ENCODE measurements around the gene EPHB1.

Gene EPHB1

DNA sequence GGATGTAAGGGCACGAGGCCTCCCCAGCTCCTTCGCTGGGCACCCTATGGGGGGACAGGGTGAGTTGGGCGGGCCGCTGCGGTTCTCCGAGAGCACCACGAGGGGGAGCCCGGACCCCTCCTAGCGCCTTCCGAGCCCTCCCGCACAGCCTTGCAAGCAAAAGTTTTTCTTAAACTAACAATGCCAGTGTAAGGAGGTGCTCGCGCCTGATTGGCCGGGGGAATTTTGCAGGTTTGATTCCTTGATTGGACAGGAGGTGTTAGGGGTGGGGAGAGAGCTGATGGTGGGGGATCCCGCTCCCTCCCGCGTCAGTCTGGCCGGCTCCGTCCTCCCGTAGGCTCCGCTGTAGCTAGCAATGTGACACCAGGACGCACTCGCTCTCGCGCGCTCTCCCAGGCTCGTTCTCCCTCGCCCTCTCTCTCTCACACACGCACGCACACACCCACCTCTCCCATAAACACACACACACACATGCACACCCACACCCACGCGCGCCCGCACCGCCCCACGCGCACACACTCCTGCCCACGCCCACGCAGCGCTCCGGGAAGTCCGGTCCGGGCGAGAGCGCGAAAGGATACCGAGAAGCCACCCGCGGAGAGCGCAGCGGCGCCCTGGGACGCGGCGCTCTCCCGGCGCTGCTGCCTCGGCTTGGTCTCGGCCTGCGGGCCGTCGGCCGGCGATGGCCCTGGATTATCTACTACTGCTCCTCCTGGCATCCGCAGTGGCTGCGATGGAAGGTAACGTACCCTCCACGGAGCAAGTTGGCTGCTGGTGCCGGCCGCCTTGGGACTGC, at the start of gene EPHB1:
Gene EPHB1, plus strand, starts transcription at position 311 of the 796 bp plus-strand sequence.
- peak; percentile 47 for DNase-seq

DNA sequence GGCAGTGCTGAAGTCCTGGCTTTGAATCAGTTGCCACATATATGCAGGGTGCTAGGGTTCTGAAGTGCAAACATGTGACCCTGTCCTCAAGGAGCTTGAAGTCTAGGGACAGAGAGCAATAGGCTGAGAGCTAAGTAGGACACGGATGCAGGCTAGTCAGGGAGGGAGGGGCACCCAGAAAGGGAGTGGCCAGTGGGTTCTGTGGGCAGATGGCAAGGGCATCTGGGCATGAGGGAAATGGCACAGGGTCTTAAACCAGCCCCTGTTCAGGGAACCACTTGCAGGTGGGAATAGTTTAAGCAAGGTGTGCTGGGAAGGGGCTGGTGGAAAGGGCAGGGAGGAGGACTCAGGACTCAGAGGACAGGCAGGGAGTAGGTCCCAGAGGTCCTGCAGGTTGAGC, 46.4 kb upstream of the EPHB1 start:
- no peak for DNase-seq

DNA sequence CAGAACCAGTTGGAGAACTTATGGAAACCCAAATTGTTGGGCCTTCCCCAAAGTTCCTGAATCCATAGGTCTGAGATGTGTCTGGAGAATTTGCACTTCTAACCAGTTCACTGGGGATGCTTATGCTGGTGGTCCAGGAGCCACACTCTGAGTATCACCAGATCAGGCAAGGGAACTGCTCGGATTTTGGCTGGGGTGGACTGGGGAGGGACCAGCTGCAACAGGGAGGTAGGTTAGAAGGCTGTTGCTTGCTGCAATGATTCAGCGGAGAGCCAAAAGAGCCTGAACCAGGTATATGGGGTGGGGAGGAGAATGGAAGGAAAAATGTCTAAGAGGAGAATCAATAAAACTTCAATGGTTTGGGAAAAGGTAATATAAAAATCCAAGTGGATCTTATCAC, 45.9 kb upstream of the EPHB1 start:
- DNase-seq, result no peak

DNA sequence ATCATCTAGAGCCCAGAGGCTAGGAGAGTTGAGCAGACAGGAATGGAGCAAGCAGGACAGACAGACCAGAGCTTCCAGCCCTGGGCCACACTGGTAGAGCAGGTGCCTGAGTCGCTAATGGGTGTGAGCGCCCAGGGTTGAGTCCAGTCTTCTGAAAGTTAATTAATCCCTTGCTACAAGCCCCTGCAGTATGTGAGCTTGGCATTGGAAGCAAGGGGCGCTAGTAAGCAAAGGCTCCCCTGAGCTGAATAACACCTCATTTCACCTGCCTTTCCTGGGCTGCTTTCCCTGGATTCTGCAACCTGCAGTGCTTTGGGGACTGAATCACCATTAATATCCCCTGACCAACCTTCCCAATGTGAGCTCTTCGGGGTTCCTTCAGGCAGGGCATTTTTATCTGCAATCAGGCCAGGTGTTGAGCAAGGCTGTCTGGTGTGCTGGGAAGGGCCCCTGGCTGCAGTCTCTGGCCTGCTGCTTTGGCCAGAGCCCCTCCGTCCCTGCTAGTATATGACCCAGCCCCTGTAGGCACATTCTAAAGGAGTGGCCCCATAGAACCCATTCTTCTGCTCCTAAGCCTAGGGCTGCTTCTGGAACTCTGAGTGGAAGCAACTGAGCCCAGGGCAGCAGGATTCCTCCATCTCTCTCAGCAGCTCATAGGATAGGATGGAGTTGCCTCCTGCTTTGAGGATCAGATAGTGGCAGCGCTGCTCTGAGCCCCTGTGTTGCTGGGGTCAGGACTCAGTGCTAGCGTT, 45.1 kb upstream of the EPHB1 start:
- no peak for DNase-seq

DNA sequence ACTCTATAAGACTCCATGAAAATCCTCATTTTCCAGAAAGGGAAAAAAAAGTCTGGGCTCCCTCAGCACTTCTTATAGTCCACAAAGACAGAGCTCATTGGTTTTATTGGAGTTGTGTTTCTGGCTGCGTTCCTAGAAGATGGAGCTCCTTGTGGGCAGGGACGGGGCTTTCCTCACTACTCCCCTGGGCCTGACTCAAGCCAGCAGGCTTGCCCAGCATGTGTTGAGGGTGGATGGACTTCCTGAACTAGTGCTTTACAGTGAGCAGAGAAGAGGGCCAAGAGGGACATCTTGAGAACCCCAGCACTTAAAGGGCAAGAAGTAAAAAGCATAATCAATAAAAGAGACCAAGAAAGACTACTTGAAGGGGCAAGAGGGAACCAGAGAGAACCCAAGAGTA, 43.2 kb upstream of the EPHB1 start:
- no peak for DNase-seq

DNA sequence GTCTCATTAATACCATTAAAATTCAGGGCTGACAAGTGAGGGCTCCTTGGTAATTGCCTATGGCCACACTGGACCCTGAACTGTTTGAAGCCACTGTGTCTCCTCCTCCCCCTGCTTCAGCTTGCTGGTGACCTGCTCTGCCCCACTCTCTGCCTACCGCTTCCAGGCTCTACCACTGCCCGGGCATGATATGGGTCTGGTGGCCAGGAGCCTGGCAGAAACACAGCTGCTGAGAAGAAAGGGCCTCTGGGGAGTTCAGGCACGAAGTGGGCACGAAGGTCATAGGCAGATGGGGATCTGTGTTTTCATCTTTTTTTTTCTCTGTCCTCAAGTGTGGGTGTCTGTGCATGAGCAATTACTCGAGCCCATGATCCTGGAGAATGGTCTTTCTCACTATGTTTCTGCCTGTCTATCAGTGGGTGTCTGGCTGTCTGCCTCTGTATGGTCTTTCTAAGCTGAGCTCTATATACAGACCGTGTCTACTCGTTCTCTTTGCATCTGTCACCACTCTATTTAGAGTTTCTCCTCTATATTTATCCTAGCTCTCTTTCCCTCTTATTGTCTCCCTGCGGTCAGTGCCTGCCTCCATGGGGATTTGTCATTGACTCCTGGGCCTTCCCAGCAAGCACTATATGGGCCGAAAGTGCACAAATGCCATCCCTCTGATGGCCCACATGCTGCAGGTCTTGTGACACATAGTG, 42.1 kb upstream of the EPHB1 start:
- no peak for DNase-seq

DNA sequence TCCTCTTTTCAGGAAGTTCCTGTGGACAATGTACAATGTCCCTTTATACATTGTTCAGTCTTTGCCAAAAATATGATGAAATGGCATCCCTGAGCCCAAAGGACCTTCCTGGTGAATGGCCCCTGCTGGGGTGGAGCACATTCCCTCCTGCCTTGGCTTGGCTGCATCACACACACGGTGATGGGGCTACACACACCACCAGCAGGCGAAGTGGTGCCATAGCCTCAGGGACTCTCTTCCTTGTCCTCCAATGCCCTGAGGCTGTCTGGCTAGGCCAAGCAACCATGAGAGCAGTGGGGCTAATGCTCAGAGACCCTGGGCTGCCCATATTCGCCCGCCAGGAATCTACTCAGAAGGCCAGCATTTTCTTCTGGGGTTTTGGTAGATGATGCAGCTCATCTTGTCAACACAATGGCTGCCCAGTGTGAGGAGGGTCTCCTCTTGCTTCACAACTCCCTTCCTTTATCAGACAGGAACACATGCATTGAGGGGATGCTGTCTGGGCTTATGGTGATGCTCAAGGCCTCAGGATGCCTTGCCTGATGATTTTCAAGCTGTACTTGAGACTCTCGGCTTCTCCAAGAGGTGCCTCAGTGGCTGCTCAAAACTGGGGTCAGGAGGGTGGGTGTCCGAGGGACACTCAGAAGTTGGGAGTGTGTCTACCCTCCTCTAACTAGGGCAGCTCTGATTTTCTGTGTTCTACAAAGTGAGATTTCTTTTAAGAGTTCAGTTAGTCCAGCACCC, 40.9 kb upstream of the EPHB1 start:
- DNase-seq, result no peak

DNA sequence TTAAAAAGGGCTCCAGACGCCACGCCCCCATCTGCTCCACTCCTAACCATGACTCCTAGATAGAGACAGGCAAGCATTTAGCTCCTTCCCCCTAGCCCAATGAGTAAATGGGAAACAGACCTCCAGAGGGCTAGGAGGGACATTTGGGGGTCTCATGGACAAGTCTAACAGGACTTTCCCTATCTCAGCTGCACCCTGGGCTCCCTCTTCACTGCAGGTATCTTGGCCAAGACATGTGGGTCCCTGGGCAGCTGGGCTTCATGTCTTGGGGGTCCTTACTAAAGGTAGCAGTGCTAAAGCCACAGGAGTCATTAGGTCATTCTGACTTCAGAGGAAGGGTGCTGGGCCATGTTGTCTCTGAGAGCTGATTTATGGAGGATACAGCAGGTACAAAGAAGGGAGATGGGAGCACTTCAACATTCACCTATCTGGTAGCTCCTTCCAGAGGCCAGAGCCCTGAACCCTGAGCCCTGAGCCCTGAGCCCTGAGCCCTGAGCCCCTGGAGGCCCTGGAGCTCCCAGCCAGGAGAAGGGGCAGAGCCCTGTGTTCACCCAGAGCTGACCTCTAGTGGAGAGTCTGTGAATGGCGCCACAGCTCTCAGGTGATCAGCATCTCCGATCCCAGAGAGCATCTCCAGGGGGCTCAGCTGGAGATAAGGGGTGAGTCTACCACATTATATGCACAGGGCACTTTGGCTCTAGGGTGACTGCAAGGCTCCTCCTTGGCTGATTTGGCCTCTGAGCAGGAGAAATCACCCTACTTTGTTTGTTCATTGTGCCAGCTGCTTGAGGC, 40.1 kb upstream of the EPHB1 start:
- peak; percentile 9 for DNase-seq

DNA sequence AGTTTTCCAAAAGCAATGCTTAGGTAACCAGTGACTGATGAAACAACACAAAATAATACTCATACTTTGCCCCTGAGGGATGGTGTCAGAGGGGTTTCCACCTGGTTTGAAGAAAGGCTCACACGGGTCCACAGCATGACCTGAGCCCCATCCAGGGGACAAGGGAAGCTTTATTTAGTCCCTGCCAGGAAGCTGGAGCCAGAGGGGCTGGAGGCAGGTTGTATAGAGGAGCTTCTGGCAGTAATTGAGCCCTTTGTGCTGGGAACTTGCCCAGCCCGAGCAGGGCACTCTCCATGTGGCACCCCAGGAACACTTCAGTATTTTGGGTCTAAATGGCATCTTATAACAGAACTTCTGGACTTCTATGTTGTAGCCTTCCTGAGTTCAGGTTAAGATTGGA, 39.2 kb upstream of the EPHB1 start:
- no peak for DNase-seq

DNA sequence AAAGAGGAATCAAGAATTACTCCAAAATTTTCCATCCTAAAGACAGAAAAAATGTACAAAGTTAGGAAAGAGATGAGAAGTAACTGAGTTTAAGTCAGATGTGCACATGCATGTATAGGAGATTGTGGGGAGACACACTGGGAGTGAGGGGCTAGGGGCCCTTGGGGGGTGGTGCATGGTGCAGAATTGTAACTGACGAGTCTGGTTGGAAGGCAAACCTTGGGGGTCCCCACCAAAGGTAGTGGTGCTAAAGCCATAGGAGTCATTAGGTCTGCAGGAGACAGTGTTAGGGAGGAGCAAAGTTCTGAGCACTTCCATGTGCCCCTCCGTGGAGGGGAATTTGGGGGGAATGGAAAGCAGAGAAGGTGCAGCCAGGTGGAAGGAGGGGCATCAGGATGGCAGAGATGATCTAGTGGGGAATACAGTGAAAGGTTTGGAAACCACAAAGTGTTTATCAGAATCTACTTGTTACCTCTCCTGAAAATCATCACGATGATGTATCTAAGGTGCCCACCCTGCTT, 37.5 kb upstream of the EPHB1 start:
- no peak for DNase-seq

DNA sequence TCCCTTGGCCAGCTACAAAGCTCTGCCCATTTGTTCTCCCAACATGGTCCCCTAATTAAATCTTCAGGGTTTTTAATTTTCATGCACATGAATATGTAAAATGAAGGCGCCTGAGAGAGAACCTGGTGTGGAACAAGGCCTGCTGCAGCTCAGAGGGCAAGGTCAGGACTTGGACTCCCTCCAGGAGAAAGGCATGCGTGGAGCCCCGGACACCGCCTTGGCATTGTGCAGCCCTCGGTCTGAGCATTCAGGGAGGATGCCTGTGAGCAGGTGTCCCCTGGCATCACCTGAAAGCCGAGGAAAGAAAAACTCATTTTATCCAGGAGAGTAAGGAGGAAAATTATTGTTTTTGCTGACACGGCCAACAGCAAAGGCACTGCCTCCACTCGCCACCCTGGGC, 33.8 kb upstream of the EPHB1 start:
- no peak for DNase-seq

DNA sequence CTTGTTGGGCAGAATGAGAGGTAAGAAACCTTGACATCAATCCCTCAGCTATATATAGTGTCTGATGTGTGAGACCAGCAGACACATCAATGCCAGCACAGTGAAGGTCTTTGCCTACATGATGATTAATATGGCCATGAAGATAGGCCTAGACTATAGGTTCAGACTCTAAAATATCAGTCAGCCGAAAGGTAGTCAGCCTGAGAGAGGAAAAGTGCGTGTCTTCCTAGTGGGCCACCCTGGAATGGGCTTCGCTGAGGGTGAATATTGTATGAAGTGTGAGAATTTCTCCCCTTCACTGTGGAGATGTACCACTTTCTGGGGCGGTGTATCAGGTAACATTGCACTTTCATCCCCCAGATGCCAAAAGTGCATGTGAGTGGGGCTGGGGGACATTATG, 33.0 kb upstream of the EPHB1 start:
- no peak for DNase-seq

DNA sequence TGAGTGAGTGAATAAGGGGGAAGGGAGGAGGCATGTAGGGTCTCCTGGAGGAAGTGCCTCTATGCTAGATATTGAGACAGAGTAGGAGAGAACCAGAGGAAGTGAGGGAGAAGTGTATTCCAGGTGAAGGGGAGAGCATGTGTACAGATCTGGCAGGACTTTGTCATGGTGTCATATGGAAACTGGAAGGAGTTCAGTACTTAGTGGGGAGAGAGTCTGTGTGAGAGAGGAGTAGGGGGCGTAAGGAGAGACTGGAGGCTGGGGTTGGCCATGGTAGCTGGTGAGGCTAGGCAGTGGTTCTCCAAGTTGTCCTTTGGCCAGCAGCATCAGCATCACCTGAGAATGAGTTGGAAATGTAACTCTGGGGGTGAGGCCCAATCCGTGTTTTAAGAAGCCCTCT, 29.6 kb upstream of the EPHB1 start:
- DNase-seq, result no peak

DNA sequence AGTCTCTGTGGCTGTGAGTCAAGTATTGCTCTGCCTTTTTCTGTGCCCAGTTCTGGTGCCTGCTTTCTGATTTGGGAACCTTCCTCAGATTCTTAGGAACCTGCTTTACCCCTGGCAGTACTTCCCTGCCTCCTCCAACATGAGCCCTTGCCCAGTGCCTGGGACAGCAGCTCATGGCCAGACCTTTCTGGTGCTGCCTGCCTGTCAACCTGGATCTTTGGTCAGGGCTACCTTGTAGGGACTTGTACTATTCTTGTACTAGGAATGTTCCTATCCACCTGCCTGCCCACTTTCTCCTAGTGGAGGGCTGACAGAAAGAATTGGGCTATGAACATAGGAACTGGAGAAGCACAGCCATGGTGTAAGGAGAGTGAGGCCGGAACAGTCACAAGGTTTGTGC, 28.8 kb upstream of the EPHB1 start:
- no peak for DNase-seq

DNA sequence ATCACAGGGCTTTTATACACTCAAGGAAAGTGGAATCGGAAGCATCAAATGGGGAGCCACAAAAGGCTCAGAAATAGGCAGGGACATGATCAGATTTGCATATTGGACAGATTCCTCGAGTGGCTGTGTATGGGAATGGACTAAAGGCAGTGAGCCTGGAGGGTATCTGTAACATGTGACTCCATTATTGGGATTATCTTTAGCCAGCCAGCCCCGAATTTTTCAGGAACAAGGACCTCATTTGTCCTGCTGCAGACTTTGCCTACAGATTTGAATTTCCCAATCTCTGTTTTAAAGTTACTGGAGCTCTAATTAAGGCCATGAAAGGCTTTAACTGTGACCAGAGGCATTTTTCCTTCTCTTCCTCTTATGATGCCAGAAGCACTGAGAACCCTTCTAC, 26.9 kb upstream of the EPHB1 start:
- no peak for DNase-seq

DNA sequence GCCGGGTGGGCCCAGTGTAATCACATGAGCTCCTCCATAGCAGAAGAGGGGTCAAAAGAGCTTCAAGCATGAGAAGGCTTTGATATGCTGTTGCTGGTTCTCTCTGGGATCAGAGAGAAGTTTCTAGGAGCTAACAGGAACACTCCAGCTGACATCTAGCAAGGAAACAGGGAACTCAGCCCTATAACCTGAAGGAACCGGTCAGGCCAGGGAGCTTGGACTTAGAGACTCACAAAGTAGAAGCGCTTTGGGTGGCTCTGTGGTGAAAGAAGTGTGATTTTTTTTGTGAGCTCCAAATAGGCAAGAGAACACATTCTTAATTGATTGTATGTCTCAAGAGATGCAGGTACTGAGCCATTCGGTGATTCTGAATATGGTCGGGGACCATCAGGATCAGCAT, 26.2 kb upstream of the EPHB1 start:
- no peak for DNase-seq

DNA sequence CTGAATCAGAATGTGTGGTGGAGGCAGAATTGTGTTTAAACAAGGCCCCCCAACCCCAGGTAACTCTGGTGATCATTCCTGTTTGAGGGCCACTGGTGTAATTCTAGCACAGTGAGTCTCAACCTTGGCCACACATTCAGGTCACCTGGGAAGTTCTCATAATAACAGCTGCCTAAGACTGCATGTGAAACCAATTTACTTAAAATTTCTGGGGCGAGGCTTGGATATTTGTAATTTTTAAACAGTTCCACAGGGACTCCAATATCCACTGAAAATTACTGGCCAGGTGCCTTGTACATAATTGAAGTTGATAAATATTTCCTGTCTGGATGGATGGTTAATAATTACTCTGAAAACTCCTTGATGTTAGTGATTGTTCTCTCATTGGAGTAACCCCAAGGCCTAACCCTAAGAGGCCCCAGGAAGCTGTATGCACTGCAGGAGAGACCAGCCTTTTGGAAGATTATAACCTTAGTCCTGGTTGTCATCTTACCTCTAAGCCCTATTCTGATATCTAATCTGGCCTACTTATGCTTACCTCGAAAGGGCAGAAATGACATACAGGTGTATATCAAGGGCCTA, 25.7 kb upstream of the EPHB1 start:
- no peak for DNase-seq

DNA sequence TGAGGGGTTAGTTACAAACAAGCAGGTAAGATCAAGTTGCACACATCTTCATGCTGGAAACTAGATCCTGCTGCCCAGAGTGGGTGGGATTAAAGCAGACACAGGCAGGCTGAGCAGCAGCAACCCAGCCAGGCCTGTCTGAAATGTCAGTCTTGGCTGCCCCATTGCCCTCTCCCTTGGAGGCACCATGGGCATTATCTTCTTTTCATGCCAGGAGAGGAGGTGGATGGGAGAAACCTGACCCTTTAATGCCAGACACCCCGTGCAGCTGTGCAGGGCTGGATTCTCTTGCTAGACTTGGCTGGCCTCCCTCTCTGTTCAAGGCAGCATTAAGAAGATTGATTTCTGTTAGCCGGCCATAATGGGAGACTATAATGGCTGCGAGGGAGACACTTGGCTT, 23.0 kb upstream of the EPHB1 start:
- no peak for DNase-seq

DNA sequence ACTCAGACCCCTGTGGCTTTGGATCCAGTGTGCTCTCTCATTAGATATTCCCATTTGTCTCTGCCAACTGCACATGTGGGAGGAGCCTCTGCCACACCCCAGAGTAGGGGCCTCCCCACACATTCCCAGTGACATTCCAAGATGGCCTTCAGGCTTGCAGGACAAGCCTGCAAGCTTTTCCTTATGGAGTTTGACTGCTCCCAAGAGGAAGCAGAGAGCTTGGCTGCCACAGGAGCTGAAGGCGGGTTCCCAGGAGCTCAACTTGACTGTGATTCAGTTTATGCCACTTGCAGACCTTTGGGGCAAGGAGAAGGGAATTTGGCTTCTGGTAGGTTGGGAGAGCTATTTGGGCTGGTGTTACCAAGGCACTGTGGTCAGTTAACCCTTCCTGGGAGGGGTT, 22.5 kb upstream of the EPHB1 start:
- no peak for DNase-seq

DNA sequence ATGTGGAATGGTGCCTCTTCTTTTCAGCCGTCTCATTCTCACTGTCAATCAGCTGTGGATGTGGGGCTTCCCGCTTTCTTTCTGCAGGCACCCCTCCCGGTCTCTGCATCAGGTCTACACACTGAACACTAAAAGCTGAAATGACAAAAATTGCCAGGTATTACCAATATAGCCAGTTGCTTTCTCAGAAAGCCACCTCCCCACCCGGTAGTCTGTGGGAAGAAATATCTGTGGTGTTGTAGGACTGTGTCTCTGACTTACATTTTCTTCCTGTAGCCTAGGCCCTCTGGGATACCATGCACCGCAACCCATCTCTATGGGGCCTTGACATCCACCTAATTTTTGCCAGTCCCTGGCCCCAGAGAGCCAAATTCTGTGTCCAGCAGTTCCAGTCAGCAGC, 19.2 kb upstream of the EPHB1 start:
- DNase-seq, result no peak

DNA sequence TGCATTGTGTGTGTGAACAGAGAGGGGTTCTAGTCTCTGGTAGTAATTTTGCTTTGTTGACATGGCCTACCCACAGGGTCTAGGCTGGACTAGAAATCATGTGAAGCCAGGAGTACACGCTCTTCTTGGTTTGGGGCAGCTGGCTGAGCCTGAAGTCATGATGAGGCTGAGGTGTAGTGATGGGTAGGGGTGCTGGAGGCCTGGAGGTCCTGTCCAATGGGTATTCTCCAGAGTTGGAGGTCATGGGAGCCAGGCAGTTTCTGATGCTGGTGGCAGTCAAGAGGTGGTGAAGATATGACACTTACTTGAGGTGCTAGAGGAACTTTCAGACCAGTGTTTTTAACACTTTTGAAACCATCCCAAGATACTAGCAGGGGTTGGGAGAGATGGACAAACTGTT, 18.5 kb upstream of the EPHB1 start:
- no peak for DNase-seq

DNA sequence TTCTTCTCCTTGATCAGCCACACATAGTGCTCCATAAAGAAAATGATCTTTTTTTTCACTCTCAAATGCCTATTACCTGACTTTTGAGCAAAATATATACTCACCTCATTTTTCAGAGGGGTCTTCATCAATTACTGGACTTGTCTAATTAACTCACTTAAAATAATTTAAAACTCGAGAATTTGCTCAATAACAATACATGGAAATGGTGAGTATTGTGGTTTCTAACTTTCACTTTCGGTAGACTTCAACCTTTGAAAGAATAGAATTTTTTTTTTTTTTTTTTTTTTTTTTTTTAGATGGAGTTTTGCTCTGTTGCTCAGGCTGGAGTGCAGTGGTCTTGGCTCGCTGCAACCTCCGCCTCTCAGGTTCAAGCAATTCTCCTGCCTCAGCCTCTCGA, 17.7 kb upstream of the EPHB1 start:
- no peak for DNase-seq
